GM06990 (cell line): ENCODE measurements around the gene ANKRD24.
A peak's percentile ranks its signal among the peaks of the same experiment; 100 is the strongest.
"Not testable (repeated sequence)": the region's sequence is repeated elsewhere in the genome, so short reads cannot be mapped to it uniquely, and the experiment has no call there.

ENCODE experiments used
- DNase-seq: peaks from one replicate; pipeline ENCODE4 v3.0.0-alpha.2; 2011; ENCODE audit not compliant: insufficient read length; ENCODE audit errors: extremely low read depth
- H3K27me3 ChIP-seq: replicated peaks from 2 replicates; pipeline ENCODE4 v1.6.0; 2011; ENCODE audit warnings: low read length; ENCODE audit not compliant: control insufficient read depth, insufficient read depth
- H3K36me3 ChIP-seq: 2 replicates; pipeline ENCODE4 v1.5.1; 2011; ENCODE audit warnings: low read length; ENCODE audit not compliant: control insufficient read depth, insufficient read depth
- H3K4me3 ChIP-seq: replicated peaks from 2 replicates; pipeline ENCODE4 v1.5.1; 2011; ENCODE audit warnings: low read depth, mild to moderate bottlenecking, control low read depth, low read length
- CTCF ChIP-seq: IDR thresholded peaks from 2 replicates; pipeline ENCODE4 v1.5.1; 2011; ENCODE audit warnings: low read length, control low read depth, mild to moderate bottlenecking, inconsistent platforms; ENCODE audit not compliant: insufficient read depth, poor library complexity, severe bottlenecking

The ANKRD24 gene

GRCh38 chr19:4182084-4182810 lies at the start of gene ANKRD24, which contains the start of gene SIRT6:
ANKRD24 (plus strand) TSS chr19:4182689; CDS start chr19:4186426, 3,737 bp downstream.
SIRT6 (minus strand) TSS chr19:4182563; CDS start chr19:4182539, 24 bp downstream.
- no peaks in the 10 kb centered on the region for H3K27me3 ChIP-seq

GRCh38 chr19:4134351-4134750 lies 48.1 kb upstream of the ANKRD24 start:
- Histone ChIP-seq H3K4me3 (no peak overlapping the region), H3K36me3 (no peaks in the 10 kb centered on the region), H3K27me3 (no peaks in the 10 kb centered on the region)
- TF ChIP-seq CTCF = no peak
- no peak for DNase-seq

More at GRCh38 chr19:4182084-4182810, at the start of gene ANKRD24, which contains the start of gene SIRT6:
- H3K4me3 ChIP-seq = peak within 1 kb of the TSS; percentile 98
- DNase-seq = peak; percentile 98
- H3K36me3 ChIP-seq = peaks cover 4% of the 10 kb centered on the region; the same call in 1 of the 2 replicates
- TF ChIP-seq CTCF = no peak

GRCh38 chr19:4135386-4135785 lies 47.1 kb upstream of the ANKRD24 start:
- H3K27me3 ChIP-seq, H3K4me3 ChIP-seq, H3K36me3 ChIP-seq, DNase-seq: not testable (repeated sequence)

GRCh38 chr19:4136680-4137088 lies 45.8 kb upstream of the ANKRD24 start:
- no peak for DNase-seq
- no peaks in the 10 kb centered on the region for H3K36me3 ChIP-seq
- H3K4me3 ChIP-seq = no peak overlapping the region
- TF ChIP-seq CTCF = no peak
- no peaks in the 10 kb centered on the region for H3K27me3 ChIP-seq

GRCh38 chr19:4138445-4138844 lies 44.0 kb upstream of the ANKRD24 start:
- TF ChIP-seq CTCF = no peak
- DNase-seq = no peak

GRCh38 chr19:4139614-4140236 lies 42.8 kb upstream of the ANKRD24 start:
- DNase-seq = peak; percentile 64
- no peaks in the 10 kb centered on the region for H3K36me3 ChIP-seq
- peak; percentile 96 for TF ChIP-seq CTCF

More at GRCh38 chr19:4138445-4138844, 44.0 kb upstream of the ANKRD24 start:
- no peaks in the 10 kb centered on the region for H3K36me3 ChIP-seq
- no peak overlapping the region for H3K4me3 ChIP-seq
- no peaks in the 10 kb centered on the region for H3K27me3 ChIP-seq

More at GRCh38 chr19:4139614-4140236, 42.8 kb upstream of the ANKRD24 start:
- Histone ChIP-seq H3K4me3 (no peak overlapping the region), H3K27me3 (no peaks in the 10 kb centered on the region)
